GM18508 (cell line): Measurements from ENCODE around the gene ATRIP.
"Not testable (repeated sequence)": the region's sequence is repeated elsewhere in the genome, so short reads cannot be mapped to it uniquely, and the experiment has no call there.

Experiments
- ATAC-seq: cut with Tn5 transposase; IDR thresholded peaks from one replicate; pipeline ENCODE4 v1.9.1; 2021; ENCODE audit warnings: moderate number of reproducible peaks; ENCODE audit not compliant: insufficient read depth, unreplicated experiment

Gene ATRIP

DNA sequence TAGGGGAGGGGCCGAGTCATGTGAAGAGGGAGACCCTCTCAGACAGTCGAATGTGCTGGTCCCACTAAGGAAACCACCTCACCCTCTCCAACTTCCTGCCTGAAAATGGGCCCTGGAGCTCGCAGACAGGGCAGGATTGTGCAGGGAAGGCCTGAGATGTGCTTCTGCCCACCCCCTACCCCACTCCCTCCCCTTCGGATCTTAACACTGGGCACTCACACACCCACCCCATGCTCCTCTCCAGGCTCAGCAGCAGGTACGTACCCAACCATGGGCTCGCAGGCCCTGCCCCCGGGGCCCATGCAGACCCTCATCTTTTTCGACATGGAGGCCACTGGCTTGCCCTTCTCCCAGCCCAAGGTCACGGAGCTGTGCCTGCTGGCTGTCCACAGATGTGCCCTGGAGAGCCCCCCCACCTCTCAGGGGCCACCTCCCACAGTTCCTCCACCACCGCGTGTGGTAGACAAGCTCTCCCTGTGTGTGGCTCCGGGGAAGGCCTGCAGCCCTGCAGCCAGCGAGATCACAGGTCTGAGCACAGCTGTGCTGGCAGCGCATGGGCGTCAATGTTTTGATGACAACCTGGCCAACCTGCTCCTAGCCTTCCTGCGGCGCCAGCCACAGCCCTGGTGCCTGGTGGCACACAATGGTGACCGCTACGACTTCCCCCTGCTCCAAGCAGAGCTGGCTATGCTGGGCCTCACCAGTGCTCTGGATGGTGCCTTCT, 20.0 kb downstream of the ATRIP start:
- ATAC-seq: no peak

GRCh38 chr3:48467110-48467454, 20.5 kb downstream of the ATRIP start:
- no peak for ATAC-seq

DNA sequence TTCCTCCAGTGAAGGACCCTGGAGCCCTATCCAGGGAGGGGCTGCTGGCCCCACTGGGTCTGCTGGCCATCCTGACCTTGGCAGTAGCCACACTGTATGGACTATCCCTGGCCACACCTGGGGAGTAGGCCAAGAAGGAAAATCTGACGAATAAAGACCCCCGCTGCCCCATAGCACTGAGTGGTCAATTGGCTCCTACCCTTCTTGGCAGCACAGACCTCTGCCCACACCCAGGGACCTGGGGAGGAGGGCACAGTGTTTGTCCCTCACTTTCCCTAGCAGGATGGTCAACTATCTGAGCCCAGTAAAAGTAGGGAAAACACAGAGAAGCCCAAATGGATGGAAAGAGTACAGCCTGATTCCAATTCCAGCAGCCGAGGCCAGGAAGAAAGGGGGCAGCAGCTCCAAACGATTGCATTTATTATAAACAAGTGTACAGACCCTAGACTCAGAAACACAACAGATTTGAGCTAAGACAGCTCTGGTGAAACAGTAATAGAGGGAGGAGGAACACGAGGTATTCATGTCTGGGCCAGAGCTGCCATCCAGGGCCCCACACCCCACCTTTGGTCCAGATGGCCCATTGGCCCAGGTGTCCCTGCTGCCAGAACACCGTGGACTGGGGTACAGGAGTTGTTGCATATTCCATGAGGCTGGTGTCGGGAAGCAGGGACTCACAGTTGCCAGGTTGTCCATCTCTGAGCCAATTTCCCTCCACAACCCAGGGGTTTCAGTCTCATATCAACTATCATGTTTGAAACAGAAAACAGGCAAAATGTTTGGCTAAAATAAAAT, 21.1 kb downstream of the ATRIP start:
- ATAC-seq: no peak

DNA sequence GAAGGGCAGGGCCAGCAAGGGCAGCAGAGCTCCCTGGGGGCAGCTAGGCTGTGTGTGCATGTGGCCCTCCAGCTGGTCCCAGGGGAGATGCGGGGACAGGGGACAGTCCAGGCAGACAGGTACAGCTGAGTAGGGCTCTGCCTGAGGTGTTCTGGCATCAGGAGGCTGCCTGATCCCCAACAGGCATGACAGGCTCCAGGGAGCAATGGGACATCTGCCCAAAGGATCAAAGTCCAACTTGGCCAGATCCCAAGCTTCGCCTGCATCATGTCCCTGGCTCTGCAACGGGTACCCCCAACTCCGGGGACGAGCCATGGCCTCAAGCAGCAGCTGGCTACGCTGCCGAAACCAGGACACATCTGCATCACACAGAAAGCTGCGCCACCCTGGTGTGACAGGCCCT, 21.8 kb downstream of the ATRIP start:
- no peak for ATAC-seq

GRCh38 chr3:48469046-48469915, 22.7 kb downstream of the ATRIP start:
- ATAC-seq: no peak

GRCh38 chr3:48470286-48470685, 23.7 kb downstream of the ATRIP start:
- no peak for ATAC-seq

DNA sequence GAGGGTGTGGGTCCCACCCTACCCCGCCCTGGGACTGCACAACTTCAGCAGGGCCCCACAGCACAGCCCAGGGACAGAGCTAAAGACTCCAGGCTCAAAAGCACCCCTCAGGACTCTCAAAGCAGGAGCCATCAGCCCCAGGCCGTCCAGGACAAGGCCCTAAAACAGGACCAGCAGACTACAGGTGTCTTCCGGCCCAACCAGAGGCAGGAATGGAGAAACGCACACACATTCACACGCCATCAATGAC, 26.1 kb downstream of the ATRIP start:
- peak; percentile 9 for ATAC-seq

GRCh38 chr3:48472923-48473616, 26.5 kb downstream of the ATRIP start:
- peak; percentile 49 for ATAC-seq

- ATAC-seq: no peak
These were observed 27.0 kb downstream of the ATRIP start for GRCh38 chr3:48473617-48473952.

- ATAC-seq: not testable (repeated sequence)
These were observed 27.5 kb downstream of the ATRIP start for GRCh38 chr3:48474031-48474430.

GRCh38 chr3:48474619-48475018, 28.1 kb downstream of the ATRIP start:
- ATAC-seq: no peak

- ATAC-seq: no peak
These were observed 28.7 kb downstream of the ATRIP start for GRCh38 chr3:48475188-48475587.

GRCh38 chr3:48476426-48477053, 30.0 kb downstream of the ATRIP start:
- no peak for ATAC-seq

DNA sequence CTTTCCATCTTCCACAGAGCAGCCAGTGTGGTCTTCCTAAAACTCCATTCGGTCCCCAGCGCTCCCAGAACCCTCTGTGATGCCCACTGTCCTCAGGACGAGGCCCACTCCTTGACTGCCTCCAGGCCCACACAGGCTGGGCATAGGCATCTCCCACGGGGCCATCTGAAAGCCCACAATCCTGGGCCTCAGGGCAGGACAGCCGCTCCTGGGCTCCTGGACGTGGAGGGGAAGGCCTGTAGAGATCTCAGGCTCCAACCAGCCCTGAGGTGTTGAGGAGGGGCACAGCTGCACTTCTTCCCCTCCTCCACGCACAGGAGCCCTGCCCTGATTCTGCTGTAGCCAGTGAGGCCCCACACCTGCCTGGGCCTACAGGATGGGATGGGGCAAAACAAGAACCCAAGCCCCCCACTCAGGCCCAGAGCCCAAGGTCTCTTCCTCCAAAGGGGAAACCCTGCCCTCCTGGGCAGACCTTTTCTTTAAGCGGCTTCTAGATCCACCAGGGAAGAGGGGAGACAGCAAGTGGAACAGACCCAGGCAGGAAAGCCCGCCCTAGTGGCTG, 31.5 kb downstream of the ATRIP start:
- no peak for ATAC-seq

DNA sequence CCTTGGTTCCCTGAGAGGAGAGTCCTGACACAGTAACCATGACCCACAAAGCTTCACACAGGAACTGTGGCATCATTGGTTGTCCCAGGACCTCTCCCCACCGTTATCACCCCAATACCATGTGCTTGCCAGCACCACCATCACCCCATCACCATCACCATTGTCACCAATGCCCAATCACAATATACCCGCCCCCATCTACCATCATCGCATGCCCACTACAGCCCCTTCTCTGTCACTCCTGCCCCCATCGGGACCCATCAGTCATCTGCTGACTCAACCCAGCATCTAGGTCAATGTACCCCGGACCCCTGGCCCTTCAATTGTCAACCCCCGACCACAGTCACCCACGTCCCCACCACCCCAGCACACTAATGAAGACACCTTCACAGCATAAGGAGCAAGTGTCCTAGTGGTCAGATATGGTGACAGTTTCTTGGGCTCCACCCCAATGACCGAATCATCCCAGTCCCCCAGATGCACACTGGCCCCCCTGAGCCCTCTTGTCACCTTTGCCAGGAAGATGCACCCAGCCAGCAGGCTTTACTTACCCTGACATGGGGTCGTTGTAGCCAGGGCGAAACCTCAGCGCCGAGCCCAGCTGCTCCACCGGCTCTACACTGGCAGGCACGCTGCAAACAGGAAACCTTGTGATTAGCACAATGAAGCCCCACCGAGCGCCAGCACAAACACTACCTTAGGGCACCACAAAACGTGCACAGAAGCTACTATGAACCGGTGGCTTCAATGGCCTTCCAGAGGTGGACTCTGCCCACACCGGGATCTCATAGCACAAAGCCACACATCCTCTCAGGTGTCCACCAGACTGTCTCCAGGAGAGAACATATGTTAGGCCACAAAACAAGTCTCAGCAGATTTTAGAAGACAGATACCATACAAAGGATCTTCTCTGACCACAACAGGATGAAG, 32.4 kb downstream of the ATRIP start:
- no peak for ATAC-seq

GRCh38 chr3:48480891-48481290, 34.4 kb downstream of the ATRIP start:
- ATAC-seq: not testable (repeated sequence)

GRCh38 chr3:48482822-48483221, 36.3 kb downstream of the ATRIP start:
- ATAC-seq: not testable (repeated sequence)

GRCh38 chr3:48486952-48487351, 40.4 kb downstream of the ATRIP start:
- no peak for ATAC-seq
